H9 (cell line): ENCODE data around the gene FAM204A. TPM values are rescaled to one million over a fixed set of nuclear protein-coding genes. Genes with fewer than 3 reads are reported as not detected.

Source experiments
- DNase-seq: peaks from one replicate; pipeline ENCODE4 v3.0.0-alpha.2; 2017
- H2AFZ ChIP-seq: one replicate; pipeline ENCODE4 v1.6.1; 2013; ENCODE audit warnings: mild to moderate bottlenecking, low read length, control low read depth, moderate library complexity
- H2AK5ac ChIP-seq: 2 replicates; pipeline ENCODE4 v1.6.1; 2013; ENCODE audit warnings: low read length, control low read depth, mixed read lengths; ENCODE audit not compliant: insufficient read length
- H2BK120ac ChIP-seq: one replicate; pipeline ENCODE4 v1.6.1; 2013; ENCODE audit warnings: low read depth, mild to moderate bottlenecking, low read length, control low read depth, inconsistent platforms; ENCODE audit not compliant: poor library complexity, severe bottlenecking
- H2BK12ac ChIP-seq: 2 replicates; pipeline ENCODE4 v1.6.1; 2013; ENCODE audit warnings: low read length, control low read depth, mixed read lengths, low read depth; ENCODE audit not compliant: insufficient read length
- H2BK15ac ChIP-seq: 2 replicates; pipeline ENCODE4 v1.6.1; 2013; ENCODE audit warnings: low read depth, low read length, control low read depth
- H2BK20ac ChIP-seq: one replicate; pipeline ENCODE4 v1.6.1; 2013; ENCODE audit warnings: low read depth, mild to moderate bottlenecking, low read length, control low read depth, inconsistent platforms; ENCODE audit not compliant: poor library complexity, severe bottlenecking
- H2BK5ac ChIP-seq: 2 replicates; pipeline ENCODE4 v1.6.1; 2013; ENCODE audit warnings: low read length, control low read depth, mixed read lengths; ENCODE audit not compliant: insufficient read length
- H3K14ac ChIP-seq: 2 replicates; pipeline ENCODE4 v1.6.1; 2013; ENCODE audit warnings: low read length, control low read depth; ENCODE audit not compliant: insufficient read depth
- H3K18ac ChIP-seq: 2 replicates; pipeline ENCODE4 v1.6.1; 2013; ENCODE audit warnings: low read depth, mild to moderate bottlenecking, mixed read lengths, low read length, control low read depth; ENCODE audit not compliant: insufficient read length
- H3K23ac ChIP-seq: 2 replicates; pipeline ENCODE4 v1.6.1; 2013; ENCODE audit warnings: low read length, control low read depth, mixed read lengths, low read depth; ENCODE audit not compliant: insufficient read length
- H3K23me2 ChIP-seq: 2 replicates; pipeline ENCODE4 v1.6.1; 2013; ENCODE audit warnings: low read depth, mild to moderate bottlenecking, mixed read lengths, low read length, control low read depth; ENCODE audit not compliant: insufficient read length, poor library complexity, severe bottlenecking
- H3K27ac ChIP-seq: 2 replicates; pipeline ENCODE4 v1.5.1; 2013; ENCODE audit warnings: low read length, control low read depth, mixed read lengths, low read depth; ENCODE audit not compliant: insufficient read length
- H3K27me3 ChIP-seq: 2 replicates; pipeline ENCODE4 v1.6.1; 2013; ENCODE audit warnings: low read length, control low read depth, inconsistent platforms; ENCODE audit not compliant: insufficient read depth
- H3K4ac ChIP-seq: 2 replicates; pipeline ENCODE4 v1.6.1; 2013; ENCODE audit warnings: low read depth, mild to moderate bottlenecking, control low read depth, inconsistent platforms, low read length, moderate library complexity
- H3K4me1 ChIP-seq: 2 replicates; pipeline ENCODE4 v1.6.1; 2013; ENCODE audit warnings: low read length, control low read depth, inconsistent platforms; ENCODE audit not compliant: insufficient read depth
- H3K4me2 ChIP-seq: 2 replicates; pipeline ENCODE4 v1.6.1; 2013; ENCODE audit warnings: low read length, control low read depth, mixed read lengths; ENCODE audit not compliant: insufficient read length, insufficient read depth
- H3K56ac ChIP-seq: 2 replicates; pipeline ENCODE4 v1.6.1; 2013; ENCODE audit warnings: low read depth, mild to moderate bottlenecking, mixed read lengths, low read length, control low read depth; ENCODE audit not compliant: insufficient read length
- H3K79me1 ChIP-seq: 2 replicates; pipeline ENCODE4 v1.6.1; 2013; ENCODE audit warnings: low read depth, mild to moderate bottlenecking, moderate library complexity, low read length, control low read depth, inconsistent platforms; ENCODE audit not compliant: insufficient read depth, poor library complexity, severe bottlenecking
- H3K79me2 ChIP-seq: 2 replicates; pipeline ENCODE4 v1.6.1; 2013; ENCODE audit warnings: low read length, control low read depth, inconsistent platforms; ENCODE audit not compliant: insufficient read depth
- H3K9ac ChIP-seq: 2 replicates; pipeline ENCODE4 v1.6.1; 2013; ENCODE audit warnings: low read length, control low read depth, mixed read lengths; ENCODE audit not compliant: insufficient read length; ENCODE audit errors: extremely low read depth
- H3K9me3 ChIP-seq: one replicate; pipeline ENCODE4 v1.6.1; 2013; ENCODE audit warnings: low read depth, low read length, inconsistent platforms; ENCODE audit not compliant: control insufficient read depth
- H3T11ph ChIP-seq: one replicate; pipeline ENCODE4 v1.6.1; 2013; ENCODE audit warnings: mild to moderate bottlenecking, low read length, control low read depth, inconsistent platforms
- H4K20me1 ChIP-seq: one replicate; pipeline ENCODE4 v1.6.1; 2013; ENCODE audit not compliant: control insufficient read depth, insufficient read length, insufficient read depth
- H4K5ac ChIP-seq: 2 replicates; pipeline ENCODE4 v1.6.1; 2013; ENCODE audit warnings: low read depth, mild to moderate bottlenecking, mixed read lengths, low read length, control low read depth; ENCODE audit not compliant: insufficient read length
- H4K8ac ChIP-seq: replicated peaks from 2 replicates; pipeline ENCODE4 v1.6.1; 2013; ENCODE audit warnings: low read length, control low read depth, mixed read lengths, low read depth; ENCODE audit not compliant: insufficient read length
- H4K91ac ChIP-seq: 2 replicates; pipeline ENCODE4 v1.6.1; 2013; ENCODE audit warnings: low read depth, mild to moderate bottlenecking, moderate library complexity, mixed read lengths, low read length, control low read depth; ENCODE audit not compliant: insufficient read length
- H3K27ac Mint-ChIP-seq, 3 experiments: 2 replicates in 2 of 3; 3 replicates in 1 of 3; pipeline ENCODE4 v1.8.0; 2020 to 2021; ENCODE audit warnings: mixed read lengths in 3 of 3, mild to moderate bottlenecking in 1 of 3, moderate library complexity in 1 of 3
- H3K27me3 Mint-ChIP-seq: 2 replicates; pipeline ENCODE4 v1.8.0; 2021; ENCODE audit warnings: low read depth, mild to moderate bottlenecking, moderate library complexity, mixed read lengths
- H3K36me3 Mint-ChIP-seq, 3 experiments: 2 replicates in 2 of 3; 3 replicates in 1 of 3; pipeline ENCODE4 v1.8.0; 2020 to 2021; ENCODE audit warnings: low read depth in 3 of 3, mixed read lengths in 3 of 3; ENCODE audit not compliant: insufficient read depth in 1 of 3
- H3K4me1 Mint-ChIP-seq, 2 experiments: 2 replicates each; pipeline ENCODE4 v1.8.0; 2020; ENCODE audit warnings: mixed read lengths in 2 of 2
- H3K4me3 Mint-ChIP-seq, 2 experiments: 2 replicates in 1 of 2; 3 replicates in 1 of 2; pipeline ENCODE4 v1.8.0; 2020 to 2021; ENCODE audit warnings: mild to moderate bottlenecking in 2 of 2, mixed read lengths in 2 of 2, moderate library complexity in 1 of 2
- H3K9me3 Mint-ChIP-seq, 2 experiments: 2 replicates in 1 of 2; 3 replicates in 1 of 2; pipeline ENCODE4 v1.8.0; 2020; ENCODE audit warnings: mild to moderate bottlenecking in 2 of 2, mixed read lengths in 2 of 2, moderate library complexity in 1 of 2
- CTCF ChIP-seq: fragments of 200-600 bp; sonication (generic); conservative IDR thresholded peaks from 3 replicates; pipeline ENCODE4 v1.8.0; 2021; ENCODE audit warnings: antibody characterized with exemption, mild to moderate bottlenecking
- WGBS: extraction: QIAGEN DNeasy Blood & Tissue Kit; methylation state at CpG from one replicate; pipeline ENCODE4 v1.1.7; 2013; ENCODE audit warnings: missing lambda C conversion rate, low lambda C conversion rate, mixed read lengths; ENCODE audit not compliant: insufficient read length; ENCODE audit errors: extremely low coverage; 5-methylcytosine and 5-hydroxymethylcytosine counted together
- total RNA-seq: library from RNA; stranded (reverse); gene quantifications from 2 replicates; pipeline ENCODE4 v1.2.1, GENCODE V29; 2021

The FAM204A gene
- total RNA-seq, 1 experiment from 2014 or later, result 42.5 TPM

DNA sequence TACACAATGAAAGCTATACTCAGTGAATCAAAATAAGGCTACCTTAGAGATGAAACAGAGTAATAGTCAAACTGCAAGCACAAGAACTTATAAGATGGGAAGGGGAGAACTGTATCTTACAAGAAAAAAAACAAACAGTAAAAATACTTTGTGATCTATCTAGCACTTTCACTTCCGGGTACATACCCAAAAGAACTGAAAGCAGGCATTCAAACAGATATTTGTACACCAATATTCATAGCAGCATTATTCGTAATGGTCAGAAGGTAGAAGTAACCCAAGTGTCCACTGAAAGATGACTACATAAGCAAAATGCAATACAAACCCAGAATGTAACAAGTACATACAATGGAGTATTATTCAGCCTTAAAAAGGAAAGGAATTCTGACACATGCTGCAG, 18.0 kb downstream of the FAM204A start:
- H3K4me1 Mint-ChIP-seq, result no peaks in the 10 kb centered on the region
- Histone ChIP-seq H4K5ac (no peak overlapping the region), H3K4me2 (no peak overlapping the region), H2BK120ac (no peak overlapping the region), H3K56ac (no peak overlapping the region), H3K27me3 (no peaks in the 10 kb centered on the region), H2BK15ac (no peak overlapping the region), H3K4ac (no peak overlapping the region), H3K14ac (no peak overlapping the region), H3K23me2 (no peaks in the 10 kb centered on the region), H3T11ph (no peak overlapping the region), H3K18ac (no peak overlapping the region), H4K91ac (no peak overlapping the region), H3K23ac (no peak overlapping the region), H2BK20ac (no peak overlapping the region), H4K20me1 (no peaks in the 10 kb centered on the region), H4K8ac (no peak overlapping the region), H3K9ac (no peak overlapping the region), H2AK5ac (no peak overlapping the region), H3K27ac (no peak overlapping the region), H3K4me1 (no peaks in the 10 kb centered on the region), H2BK5ac (no peak overlapping the region), H3K79me1 (no peaks in the 10 kb centered on the region), H3K79me2 (no peaks in the 10 kb centered on the region), H2BK12ac (no peak overlapping the region), H2AFZ (no peak overlapping the region), H3K9me3 (no peaks in the 10 kb centered on the region)
- no peaks in the 10 kb centered on the region for H3K27me3 Mint-ChIP-seq
- no CpG with 5 or more reads among the region's 2 CpGs for WGBS
- H3K4me3 Mint-ChIP-seq, result no peak overlapping the region
- TF ChIP-seq CTCF, result no peak
- DNase-seq, result no peak
- no peak overlapping the region for H3K27ac Mint-ChIP-seq
- H3K9me3 Mint-ChIP-seq, result no peaks in the 10 kb centered on the region
- peaks cover 0 to 47% (median 28%) of the 10 kb centered on the region in 3 experiments; a peak in 5 of 7 replicates for H3K36me3 Mint-ChIP-seq
